NCI-H2029 (cell line): ENCODE measurements around the gene RTRAF.

Source experiments
- DNase-seq: peaks from one replicate; lab custom pipeline; 2025; lab: John Stamatoyannopoulos, UW

Gene RTRAF

DNA sequence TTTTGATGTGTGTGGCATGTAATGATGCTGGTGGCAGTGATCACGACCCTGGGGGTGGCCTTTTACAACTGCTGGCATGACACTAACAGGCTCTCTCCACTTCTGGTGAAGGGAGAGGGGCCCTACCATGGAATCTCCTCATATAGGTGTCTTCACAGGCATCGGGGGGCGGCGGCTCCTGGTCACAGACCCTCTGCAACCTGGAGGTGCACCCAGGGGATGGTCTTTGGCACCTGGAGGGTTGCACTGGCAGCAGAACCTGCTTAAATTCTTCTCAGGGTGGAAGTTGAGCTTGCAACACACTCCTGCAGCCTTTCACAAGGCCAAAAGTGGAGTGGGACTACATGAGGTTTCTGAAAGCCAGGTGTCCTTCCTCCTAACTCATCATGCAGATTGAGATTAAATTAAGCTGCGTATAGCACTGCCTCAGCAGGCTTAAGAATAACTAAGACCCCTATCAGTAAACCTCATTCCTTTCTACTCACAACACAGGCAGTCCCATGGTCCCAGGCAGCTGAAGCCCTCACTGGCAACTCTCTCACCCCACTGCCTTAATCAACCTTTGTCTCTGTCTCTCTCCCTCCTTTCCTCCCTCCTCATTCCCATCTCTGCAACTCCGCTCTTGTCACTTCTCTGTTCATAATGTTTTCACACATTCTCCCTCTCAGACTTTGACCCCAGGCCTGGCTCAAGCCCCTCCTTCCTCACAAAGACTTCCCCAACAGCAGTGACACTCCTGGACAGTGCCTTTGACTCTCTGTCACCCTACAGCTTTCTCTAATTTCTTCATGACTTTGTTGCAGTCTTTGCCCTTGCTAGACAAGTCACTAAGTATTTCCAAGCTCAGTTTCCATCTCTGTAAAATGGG, 60.6 kb downstream of the RTRAF start:
- no peak for DNase-seq

DNA sequence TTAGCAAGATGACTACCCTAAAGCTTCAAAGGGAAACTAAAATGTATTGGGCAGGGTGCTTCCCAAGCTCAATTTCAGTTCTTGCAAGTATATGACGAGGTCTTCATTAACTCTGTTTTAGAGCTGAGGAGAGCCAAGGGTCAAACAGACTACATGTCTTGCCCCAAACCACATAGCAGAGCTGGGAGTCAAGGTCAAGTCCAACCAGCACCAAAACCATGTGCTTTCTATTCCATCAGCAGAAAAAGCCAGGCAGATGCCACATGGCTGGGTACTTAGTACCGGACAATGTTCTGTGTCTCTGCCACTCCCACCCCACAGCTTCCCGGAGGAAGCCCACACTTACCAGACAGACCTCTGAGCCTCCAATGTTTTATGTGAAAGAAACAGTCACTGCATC, 61.9 kb downstream of the RTRAF start:
- DNase-seq, result no peak

DNA sequence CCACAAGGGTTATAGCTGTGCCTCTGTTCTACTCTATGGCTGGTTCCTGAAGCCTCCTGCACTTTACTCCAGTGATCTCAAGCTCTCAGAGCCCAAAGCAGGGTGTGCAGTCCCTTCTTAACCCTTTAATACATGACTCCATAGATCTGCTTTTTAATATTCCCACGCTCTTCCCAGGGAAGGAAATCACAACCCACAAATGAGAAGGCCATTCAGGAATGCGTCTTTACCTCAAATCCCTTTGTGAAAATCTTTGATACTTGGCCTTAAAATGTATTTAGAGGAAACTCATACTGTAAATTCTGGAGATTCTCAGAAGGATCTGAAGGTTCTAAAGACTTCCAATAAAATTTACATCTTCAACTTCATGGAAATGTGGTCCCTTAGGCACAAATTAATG, 62.5 kb downstream of the RTRAF start:
- DNase-seq, result no peak

DNA sequence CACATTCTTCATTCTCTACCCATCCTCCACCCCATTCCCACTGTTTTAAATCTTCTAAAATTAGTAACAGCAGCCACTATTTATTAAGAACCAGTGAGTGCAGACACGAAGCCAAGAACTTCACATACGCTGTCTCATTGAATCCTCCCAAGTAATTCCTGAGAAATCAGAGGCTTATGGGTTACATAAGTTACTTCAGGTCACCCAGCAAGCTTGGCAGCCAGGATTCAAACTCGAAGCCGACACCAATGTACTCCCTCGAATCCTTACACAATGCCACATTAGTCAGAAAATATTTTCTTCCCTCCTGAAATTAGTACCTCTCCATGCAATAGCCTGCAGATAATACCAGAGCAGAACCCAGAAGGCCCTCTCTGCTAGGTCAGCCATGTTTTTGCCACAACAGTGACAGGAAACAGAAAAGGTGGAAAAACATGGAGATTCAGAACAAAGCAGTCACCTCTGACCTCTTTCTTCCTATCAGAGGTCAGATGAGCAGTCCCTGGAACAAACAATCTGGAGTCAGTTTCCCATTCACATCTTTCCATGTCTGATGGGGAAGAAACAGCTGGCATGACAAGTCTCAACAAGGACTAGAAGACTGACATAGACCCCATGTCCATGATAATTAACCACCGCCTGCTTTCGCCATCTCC, 63.1 kb downstream of the RTRAF start:
- no peak for DNase-seq

DNA sequence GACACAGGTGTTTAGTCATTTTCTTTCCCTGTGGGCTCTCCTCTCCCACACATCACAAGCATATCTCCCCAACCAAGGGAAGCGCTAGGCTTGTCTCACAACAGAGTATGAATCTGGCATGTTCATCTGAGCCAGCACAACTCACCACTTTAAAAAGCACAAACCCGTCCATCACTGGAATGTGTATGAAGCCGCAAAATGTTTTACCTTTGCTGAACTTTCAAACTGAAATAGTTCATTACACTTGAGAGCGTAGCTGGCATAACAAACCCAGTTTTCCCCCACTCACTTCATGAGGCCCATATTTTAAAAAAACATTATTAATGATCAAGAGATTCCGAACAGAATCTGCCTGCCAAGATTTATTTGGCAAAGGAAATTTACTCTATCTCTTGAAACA, 63.7 kb downstream of the RTRAF start:
- no peak for DNase-seq

DNA sequence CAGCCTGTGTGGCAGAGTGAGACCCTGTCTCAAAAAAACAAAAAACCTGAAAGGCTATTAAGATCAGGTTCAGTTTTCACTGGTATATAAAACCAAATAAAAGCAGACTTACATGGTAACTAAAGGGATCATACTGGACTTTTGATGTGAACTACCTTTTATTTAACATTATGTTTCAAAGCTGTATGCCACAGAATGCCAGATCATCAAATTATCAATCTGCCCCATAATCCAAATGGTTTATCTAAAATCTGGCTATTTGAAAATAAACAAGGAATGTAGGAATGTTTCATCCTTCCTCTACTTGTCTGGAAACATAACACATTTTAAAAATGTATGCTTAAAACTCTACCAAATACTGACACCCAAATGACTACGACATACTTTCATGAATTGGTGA, 65.3 kb downstream of the RTRAF start:
- no peak for DNase-seq

DNA sequence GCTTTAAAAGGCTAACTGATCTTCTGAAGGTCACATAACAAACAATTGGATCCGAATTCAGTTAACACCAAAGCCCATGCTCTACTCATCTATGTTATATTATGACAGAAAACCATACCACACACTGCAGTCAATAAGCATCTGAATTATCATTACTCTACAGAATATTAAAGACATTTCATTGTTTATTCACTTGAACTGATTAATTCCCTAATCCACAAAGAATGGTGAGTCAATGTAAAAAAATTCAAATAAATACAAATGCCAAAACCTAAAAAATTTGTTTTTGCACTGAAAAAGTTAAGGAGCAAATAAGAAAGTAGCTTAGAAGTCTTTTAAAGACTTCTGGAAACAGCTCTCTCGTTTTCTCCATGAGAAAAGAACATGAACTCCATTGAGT, 65.8 kb downstream of the RTRAF start:
- no peak for DNase-seq

DNA sequence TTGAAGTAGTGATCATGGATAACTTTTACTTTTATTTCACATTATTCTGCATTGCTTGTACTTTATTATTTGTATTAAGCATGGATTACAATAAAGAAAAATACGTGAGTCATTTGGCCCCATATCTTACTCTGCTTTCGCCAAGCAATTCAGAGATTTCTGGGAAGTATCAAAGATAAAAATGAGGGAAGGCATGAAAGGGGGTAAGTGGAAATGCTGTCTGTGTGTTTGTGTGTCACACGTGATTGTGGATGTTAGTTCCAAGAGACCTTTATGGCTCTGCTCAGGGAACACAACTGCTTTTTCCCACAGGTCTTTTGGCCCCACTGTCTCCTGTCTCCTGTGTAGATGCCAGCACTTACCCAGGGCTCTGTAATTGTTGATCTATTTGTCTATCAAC, 69.0 kb downstream of the RTRAF start:
- no peak for DNase-seq

DNA sequence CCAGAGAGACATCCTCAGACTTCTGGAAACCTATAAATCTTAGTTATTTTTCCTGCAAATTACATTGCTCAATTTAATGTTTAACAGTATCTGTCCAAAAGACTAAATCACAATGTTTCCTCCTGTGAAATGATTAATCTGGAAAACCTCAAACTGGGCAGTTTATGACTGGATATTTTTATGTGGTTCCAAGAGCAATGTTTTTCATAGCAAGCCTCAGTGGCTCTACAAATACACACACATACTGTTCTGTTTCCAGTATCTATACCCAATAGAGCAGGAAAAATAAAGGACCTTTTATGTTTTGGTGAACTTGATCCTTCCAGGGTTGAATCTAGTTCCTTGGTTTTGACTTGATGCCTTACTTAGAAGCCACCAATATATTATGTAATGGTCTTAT, 70.3 kb downstream of the RTRAF start:
- no peak for DNase-seq

DNA sequence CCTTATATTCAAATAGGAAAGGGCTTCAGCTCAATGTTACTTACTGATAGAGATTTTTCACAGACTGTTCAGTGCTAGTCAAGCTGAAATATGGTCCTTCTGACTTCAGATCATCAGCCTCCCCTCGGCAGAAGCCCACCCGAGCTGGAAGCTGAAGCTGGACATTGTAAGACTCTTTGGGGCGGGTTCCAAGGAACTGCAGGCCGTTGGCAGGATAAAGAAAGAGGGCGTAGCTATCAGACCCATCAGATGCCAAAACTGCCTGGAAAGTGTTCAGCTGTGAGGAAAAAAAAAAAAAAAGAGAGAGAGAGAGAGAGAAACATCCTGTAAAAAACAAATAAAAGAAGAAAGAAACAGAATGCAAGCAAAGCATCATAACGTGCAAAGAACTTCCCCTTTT, 70.7 kb downstream of the RTRAF start:
- DNase-seq, result no peak
